Heart right ventricle (tissue), 16 donors: ENCODE measurements around the gene PARK7. TPM values are rescaled to one million over a fixed set of nuclear protein-coding genes. Genes with fewer than 3 reads are reported as not detected.

ENCODE experiments used
- ATAC-seq, 8 donors: fragments of 200-7000 bp; cut with Tn5 transposase; one replicate each; pipeline ENCODE4 v1.9.1; 2020; ENCODE audit warnings: mild to moderate bottlenecking in 8 of 8, moderate library complexity in 8 of 8, moderate number of reproducible peaks in 1 of 8
- DNase-seq, 2 donors: peaks; one replicate each; pipeline ENCODE4 v3.0.0-alpha.2; 2020
- H3K27ac ChIP-seq, 10 donors: fragments of 200-600 bp; sonication (generic) in 2 of 10; one replicate each; pipeline versions ENCODE4 v1.5.0 to v1.8.0; 2020 to 2022; ENCODE audit warnings: mild to moderate bottlenecking in 3 of 10
- H3K27me3 ChIP-seq, 7 donors: fragments of 200-600 bp; one replicate each; pipeline ENCODE4 v1.8.0; 2021 to 2022; ENCODE audit warnings: mild to moderate bottlenecking in 2 of 7
- H3K36me3 ChIP-seq, 9 donors: fragments of 200-600 bp; sonication (generic) in 1 of 9; one replicate each; pipeline versions ENCODE4 v1.5.0 to v1.8.0; 2020 to 2022; ENCODE audit warnings: mild to moderate bottlenecking in 2 of 9
- H3K4me1 ChIP-seq, 9 donors: fragments of 200-600 bp; sonication (generic) in 1 of 9; one replicate each; pipeline versions ENCODE4 v1.5.0 to v1.8.0; 2020 to 2022; ENCODE audit warnings: mild to moderate bottlenecking in 4 of 9
- H3K4me3 ChIP-seq, 10 donors: fragments of 200-600 bp; sonication (generic) in 2 of 10; one replicate each; pipeline versions ENCODE4 v1.5.0 to v1.8.0; 2020 to 2022; ENCODE audit warnings: mild to moderate bottlenecking in 7 of 10, moderate library complexity in 2 of 10
- H3K9me3 ChIP-seq, 11 donors: fragments of 200-600 bp in 10 of 11; sonication (generic) in 2 of 11; one replicate each; pipeline versions ENCODE4 v1.5.0 to v1.8.0; 2013 to 2022; ENCODE audit warnings: mild to moderate bottlenecking in 2 of 11, control low read depth in 1 of 11, moderate library complexity in 1 of 11
- CTCF ChIP-seq, 9 donors: fragments of 200-600 bp; sonication (generic) in 2 of 9; IDR thresholded peaks; one replicate each; pipeline versions ENCODE4 v1.5.0 to v1.8.0; 2021 to 2022; ENCODE audit warnings: antibody characterized with exemption in 9 of 9, mild to moderate bottlenecking in 5 of 9, moderate library complexity in 1 of 9
- WGBS, 2 donors: extraction: QIAGEN DNeasy Blood & Tissue Kit; methylation state at CpG; one replicate each; pipeline ENCODE4 v1.1.7; 2013; ENCODE audit warnings: inconsistent platforms in 1 of 2; 5-methylcytosine and 5-hydroxymethylcytosine counted together
- intact Hi-C, 10 donors: fragments of 100-400 bp; cut with DNase I; formaldehyde crosslinking; loops; one replicate each; pipeline versions ENCODE4 v1.11.1 to v1.14.2; 2022
- polyA plus RNA-seq, 2 donors: library from polyadenylated mRNA; stranded (reverse); fragments of 200-250 nt; gene quantifications; one replicate each; pipeline ENCODE4 v1.2.3, GENCODE V29; 2013
- total RNA-seq, 10 donors: library from RNA; stranded (reverse); fragmentation: NEBNext Ultra II Directional in 3 of 10; extraction: Animal tissue kit (Norgen Biotek cat#: 25700) in 3 of 10; gene quantifications; one replicate each; pipeline versions ENCODE4 v1.2.1 to v1.2.4, GENCODE V29; 2021 to 2023
- donor health status: Arrhythmogenic right ventricular cardiomyopathy.
- donor health status: ischemic (EF 13 %, LVEDD 7.1; RV severe dilation, severe dysfunction).
- donor health status: healthy with polysubstance abuse.
- donor health status: DM: no; HTN: yes; CAD: no.
- donor health status: DM: no; HTN: no; CAD: no.
- donor health status: ischemic (EF 25% LVEDD 6.9; RV normal size, moderate dysfunction).
- donor health status: ischemic (EF 25% LVEDD 5.7; RV mildly dilated, moderate dysfunction).
- donor health status: healthy.
- donor health status: DM: yes; HTN: yes; CAD: no.
- donor health status: Ischemic cardiomyopathy.
- donor health status: ischemic (EF 35%, LVEDD 5.7; RV mildly dilated, moderate dysfunction).
- donor health status: nonischemic (EF 11% LVEDD 7.7; RV severe dilation, severe dysfunction).
- donor health status: DM: yes; HTN: yes; CAD: no.
- donor health status: PGD.
- donor health status: ischemic (EF 29% LVEDD 5.4; RV normal size, mild dysfunction).
- donor health status: nonischemic (EF 23%, LVEDD 6.1; RV moderate dilation, normal function).

The PARK7 gene
- total and polyA plus RNA-seq, 12 donors, result 322 to 462 (median 353) TPM

GRCh38 chr1:7984811-7985210 is 23.3 kb downstream of the PARK7 start:
- peaks cover 0 to 26% (median 15%) of the 10 kb centered on the region in 9 donors for H3K4me1 ChIP-seq
- peaks cover 0 to 73% (median 30%) of the 10 kb centered on the region in 9 donors for H3K36me3 ChIP-seq
- ATAC-seq, result no peak
- H3K27me3 ChIP-seq, result no peaks in the 10 kb centered on the region
- H3K4me3 ChIP-seq, result no peak overlapping the region
- no peak for TF ChIP-seq CTCF (IDR thresholded peaks at IDR 0.05)
- H3K9me3 ChIP-seq, result no peaks in the 10 kb centered on the region
- DNase-seq, result no peak
- intact Hi-C loops, result loop anchor here in 9 of 10 donors (5.0 to 10.0 kb wide), 10 partner anchors 32 to 862 kb away; partner anchors contain the start of genes SLC45A1 (in 3 of the 9) and ERRFI1 (in 1 of the 9)
- 94 to 96% methylated on average over 15 of the region's 15 CpGs for WGBS, 2 donors
- H3K27ac ChIP-seq, result no peak overlapping the region

- intact Hi-C loops, result loop anchor here in 3 of 10 donors (10.0 kb wide), 3 partner anchors 329 to 859 kb away; partner anchors contain the start of gene SLC45A1 (in 2 of the 3)
- H3K27me3 ChIP-seq, result no peaks in the 10 kb centered on the region
- DNase-seq (no peak), ATAC-seq (peak in 3 of 8 donors; percentile 6 to 20 (median 9))
- H3K4me3 ChIP-seq, result no peak overlapping the region
- 70 to 77% methylated on average over 15 of the region's 15 CpGs for WGBS, 2 donors
- H3K27ac ChIP-seq, result no peak overlapping the region
- H3K9me3 ChIP-seq, result no peaks in the 10 kb centered on the region
- peaks cover 0 to 61% (median 20%) of the 10 kb centered on the region in 9 donors for H3K36me3 ChIP-seq
- no peak for TF ChIP-seq CTCF (IDR thresholded peaks at IDR 0.05)
- H3K4me1 ChIP-seq, result peaks cover 0 to 26% (median 15%) of the 10 kb centered on the region in 9 donors
Measured at GRCh38 chr1:7985851-7986612, 24.5 kb downstream of the PARK7 start.

- intact Hi-C loops, result loop anchor here in 3 of 10 donors (10.0 kb wide), 3 partner anchors 327 to 857 kb away; partner anchors contain the start of gene SLC45A1 (in 2 of the 3)
- no peak overlapping the region for H3K27ac ChIP-seq
- H3K36me3 ChIP-seq, result peaks cover 0 to 54% (median 17%) of the 10 kb centered on the region in 9 donors
- ATAC-seq, result no peak
- TF ChIP-seq CTCF (IDR thresholded peaks at IDR 0.05), result no peak
- H3K27me3 ChIP-seq, result no peaks in the 10 kb centered on the region
- no peaks in the 10 kb centered on the region for H3K9me3 ChIP-seq
- 90 to 99% methylated on average over 7 of the region's 7 CpGs for WGBS, 2 donors
- peaks cover 0 to 21% (median 10%) of the 10 kb centered on the region in 9 donors for H3K4me1 ChIP-seq
- no peak for DNase-seq
- no peak overlapping the region for H3K4me3 ChIP-seq
Measured at GRCh38 chr1:7987528-7987927, 26.0 kb downstream of the PARK7 start.

- WGBS, 2 donors, result 83 to 91% methylated on average over 1 of the region's 1 CpG
- intact Hi-C loops, result loop anchor here in 3 of 10 donors (10.0 kb wide), 3 partner anchors 326 to 856 kb away; partner anchors contain the start of gene SLC45A1 (in 2 of the 3)
- TF ChIP-seq CTCF (IDR thresholded peaks at IDR 0.05), result no peak
- Histone ChIP-seq H3K27ac (no peak overlapping the region), H3K27me3 (no peaks in the 10 kb centered on the region), H3K9me3 (no peaks in the 10 kb centered on the region), H3K36me3 (peaks cover 0 to 45% (median 17%) of the 10 kb centered on the region in 9 donors), H3K4me1 (peaks cover 0 to 10% (median 0%) of the 10 kb centered on the region in 9 donors), H3K4me3 (no peak overlapping the region)
- DNase-seq, result no peak
- ATAC-seq, result no peak
Measured at GRCh38 chr1:7988576-7988975, 27.1 kb downstream of the PARK7 start.
